GM12874 (cell line): ENCODE measurements around the gene LAMA4.

Experiments used
- CTCF ChIP-seq: IDR thresholded peaks from 2 replicates; pipeline ENCODE4 v1.5.1; 2011; ENCODE audit warnings: low read depth, mild to moderate bottlenecking, control low read depth, low read length, moderate library complexity; ENCODE audit not compliant: insufficient read depth

LAMA4 gene

DNA sequence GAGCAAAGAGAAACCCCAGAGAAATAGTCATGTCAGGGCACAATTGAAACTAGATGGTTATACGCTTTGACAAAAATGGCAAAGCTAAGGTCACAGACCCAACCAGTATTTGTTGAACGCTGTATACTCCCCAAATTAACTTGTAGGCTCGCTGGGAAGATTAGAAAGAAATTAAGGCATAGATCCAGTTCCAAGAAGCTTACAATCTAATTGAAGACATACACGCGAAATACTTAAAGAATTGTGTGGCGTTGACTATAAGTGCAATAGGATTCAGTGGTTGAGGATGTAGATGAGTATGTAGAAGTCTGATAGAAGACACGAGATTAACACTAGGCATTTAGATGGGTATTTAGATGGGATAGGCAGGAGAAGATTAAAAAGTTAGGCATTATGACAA, 166.5 kb downstream of the LAMA4 start:
- no peak for TF ChIP-seq CTCF

DNA sequence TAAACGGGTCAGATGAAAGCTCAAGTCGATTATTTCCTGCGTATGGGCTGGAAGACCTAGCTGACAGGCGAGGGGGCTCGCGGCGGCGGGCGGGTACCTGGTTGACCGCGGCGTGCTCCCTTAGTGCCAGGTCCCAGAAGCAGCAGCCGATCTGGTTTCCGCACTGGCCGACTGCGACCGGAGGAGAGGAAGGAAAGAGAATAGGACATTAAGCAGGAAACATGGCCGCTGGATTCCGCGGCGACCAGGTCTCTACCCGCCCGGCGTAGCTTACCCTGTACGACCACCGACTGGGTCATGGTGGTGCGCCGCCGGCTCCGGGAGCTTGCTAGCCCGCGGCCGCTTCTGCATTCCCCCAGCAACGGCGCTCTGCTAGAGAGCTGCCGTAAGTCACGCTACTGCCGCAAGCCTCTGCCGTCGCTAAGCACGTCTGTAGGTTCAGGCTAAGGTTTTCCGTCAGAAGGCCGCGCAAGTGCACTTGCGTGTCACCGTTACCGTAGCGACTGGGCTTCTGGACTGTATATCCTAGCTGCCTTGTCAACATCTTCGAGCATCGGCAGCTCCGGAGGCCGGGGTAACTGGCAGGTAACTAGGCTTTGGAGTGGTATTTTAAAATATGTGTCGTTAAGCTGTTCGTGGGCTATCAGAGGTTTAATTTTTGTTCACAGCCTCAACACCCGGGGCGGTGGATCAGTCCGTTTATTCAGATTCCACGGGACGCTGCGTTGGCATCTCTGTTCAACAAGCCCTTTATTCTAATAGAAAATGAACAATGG, 167.0 kb downstream of the LAMA4 start, which contains the start of the genes FAM229B and TUBE1:
Gene FAM229B (plus strand): TSS at position 456 of the 776 bp plus-strand sequence. CDS start 11,693 bp downstream, outside the sequence.
Gene TUBE1 (minus strand): TSS at position 347 of the 776 bp plus-strand sequence. CDS start 48 bp downstream, at position 299.
- TF ChIP-seq CTCF: 0 out of 2 replicates have a peak, but pooled peaks have one; percentile 2

DNA sequence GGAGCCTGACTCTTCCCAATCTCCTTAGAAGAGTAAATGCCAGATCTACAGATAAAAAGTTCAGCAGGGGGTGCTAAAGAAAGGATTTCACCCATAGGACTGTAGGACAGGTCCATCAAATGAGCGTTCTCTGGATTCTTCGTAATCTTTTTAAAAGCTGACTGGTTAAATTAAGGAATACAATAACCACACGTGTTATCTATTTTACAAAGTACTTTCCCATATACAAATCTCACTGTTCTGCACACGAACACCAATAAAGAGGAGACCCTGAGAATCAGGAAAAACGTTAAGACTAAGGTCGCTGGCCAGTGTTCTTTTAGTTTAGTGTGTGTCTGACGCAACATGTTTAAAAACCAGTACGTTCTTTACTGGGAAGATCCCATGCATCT, 167.6 kb downstream of the LAMA4 start:
- no peak for TF ChIP-seq CTCF

GRCh38 chr6:112085286-112086065, 168.9 kb downstream of the LAMA4 start:
- TF ChIP-seq CTCF: no peak

DNA sequence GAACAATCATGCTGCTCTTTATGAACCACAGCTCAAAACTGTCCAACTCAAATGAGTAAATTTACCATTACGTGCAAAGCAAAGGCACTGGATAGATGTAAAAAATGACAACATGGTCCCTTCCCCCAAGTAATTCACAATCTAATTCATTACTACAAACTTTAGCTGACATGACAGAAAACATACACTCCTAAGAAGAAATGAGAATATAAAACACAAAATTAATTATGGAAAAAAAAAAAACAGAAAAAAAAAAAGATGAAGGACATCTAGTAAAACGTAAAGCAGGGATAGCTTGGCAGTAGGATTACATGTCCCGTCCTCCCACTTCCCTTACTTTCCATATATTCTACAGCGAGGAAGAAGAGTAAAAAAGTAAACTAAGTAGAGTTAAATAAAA, 172.8 kb downstream of the LAMA4 start:
- no peak for TF ChIP-seq CTCF

DNA sequence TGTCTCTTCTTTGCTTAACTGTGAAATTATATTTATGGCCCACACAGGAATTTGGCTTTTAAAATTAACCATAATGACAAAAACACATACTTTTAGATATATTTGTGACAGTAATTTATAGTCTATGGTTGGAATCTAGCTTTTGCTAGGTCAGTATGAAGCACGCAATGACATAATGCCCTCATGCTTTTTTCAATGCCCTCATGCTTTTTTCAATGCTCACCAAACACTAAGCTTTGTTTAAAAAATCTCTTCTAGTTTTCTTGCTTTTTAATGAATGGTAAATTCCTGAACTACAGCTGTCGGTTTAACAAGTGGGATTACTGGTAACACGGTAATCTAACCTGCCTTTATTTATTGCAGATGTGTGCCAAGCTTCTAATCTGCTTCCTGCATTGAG, 187.8 kb downstream of the LAMA4 start:
- TF ChIP-seq CTCF: no peak

GRCh38 chr6:112065426-112065986, 188.9 kb downstream of the LAMA4 start:
- no peak for TF ChIP-seq CTCF
